HL-60/S4 (cell line): ENCODE results near the gene TTF2.
"Not testable (repeated sequence)": the region's sequence is repeated elsewhere in the genome, so short reads cannot be mapped to it uniquely, and the experiment has no call there.

Source experiments
- in situ Hi-C: fragments of 300-500 bp; cut with MboI; formaldehyde crosslinking; loops from 2 replicates; pipeline ENCODE4 v1.14.3; 2022; ENCODE audit warnings: low sequenced_read_pairs

TTF2 gene

GRCh38 chr1:117118137-117118536 lies 58.0 kb downstream of the TTF2 start:
- in situ Hi-C loops: no loop called here

GRCh38 chr1:117119144-117119543 lies 59.0 kb downstream of the TTF2 start:
- in situ Hi-C loops: not testable (repeated sequence)

GRCh38 chr1:117120774-117121588 lies 60.9 kb downstream of the TTF2 start:
- in situ Hi-C loops: no loop called here

- in situ Hi-C loops: no loop called here
Measured at GRCh38 chr1:117121589-117122329, 61.6 kb downstream of the TTF2 start, which contains the start of gene TRIM45. Gene TRIM45, minus strand, starts transcription at chr1:117121749. Its CDS starts 548 bp downstream, at chr1:117121201.

GRCh38 chr1:117122330-117123025 lies 62.4 kb downstream of the TTF2 start:
- in situ Hi-C loops: no loop called here

GRCh38 chr1:117123274-117123673 lies 63.1 kb downstream of the TTF2 start:
- in situ Hi-C loops: no loop called here

GRCh38 chr1:117124661-117125060 lies 64.5 kb downstream of the TTF2 start:
- in situ Hi-C loops: no loop called here

GRCh38 chr1:117127795-117128194 lies 67.7 kb downstream of the TTF2 start:
- in situ Hi-C loops: no loop called here

GRCh38 chr1:117128323-117129079 lies 68.4 kb downstream of the TTF2 start:
- in situ Hi-C loops: no loop called here

- in situ Hi-C loops: no loop called here
Measured at GRCh38 chr1:117130526-117130925, 70.4 kb downstream of the TTF2 start.

GRCh38 chr1:117135329-117135728 lies 75.2 kb downstream of the TTF2 start:
- in situ Hi-C loops: no loop called here

GRCh38 chr1:117136749-117137148 lies 76.6 kb downstream of the TTF2 start:
- in situ Hi-C loops: no loop called here

GRCh38 chr1:117137281-117137855 lies 77.2 kb downstream of the TTF2 start:
- in situ Hi-C loops: no loop called here

GRCh38 chr1:117138106-117138505 lies 78.0 kb downstream of the TTF2 start:
- in situ Hi-C loops: no loop called here

- in situ Hi-C loops: no loop called here
Measured at GRCh38 chr1:117138561-117138960, 78.4 kb downstream of the TTF2 start.

- in situ Hi-C loops: no loop called here
Measured at GRCh38 chr1:117142200-117142599, 82.1 kb downstream of the TTF2 start.

GRCh38 chr1:117143172-117143571 lies 83.0 kb downstream of the TTF2 start:
- in situ Hi-C loops: no loop called here

- in situ Hi-C loops: no loop called here
Measured at GRCh38 chr1:117143871-117144270, 83.7 kb downstream of the TTF2 start.

GRCh38 chr1:117146072-117146471 lies 85.9 kb downstream of the TTF2 start:
- in situ Hi-C loops: no loop called here

- in situ Hi-C loops: no loop called here
Measured at GRCh38 chr1:117146575-117147340, 86.6 kb downstream of the TTF2 start.
